ENCODE measurements around the gene DHRS12. TPM values are rescaled to one million over a fixed set of nuclear protein-coding genes. Genes with fewer than 3 reads are reported as not detected.

DHRS12 gene
- polyA plus RNA-seq, 1 experiment, result 5.6 TPM

DNA sequence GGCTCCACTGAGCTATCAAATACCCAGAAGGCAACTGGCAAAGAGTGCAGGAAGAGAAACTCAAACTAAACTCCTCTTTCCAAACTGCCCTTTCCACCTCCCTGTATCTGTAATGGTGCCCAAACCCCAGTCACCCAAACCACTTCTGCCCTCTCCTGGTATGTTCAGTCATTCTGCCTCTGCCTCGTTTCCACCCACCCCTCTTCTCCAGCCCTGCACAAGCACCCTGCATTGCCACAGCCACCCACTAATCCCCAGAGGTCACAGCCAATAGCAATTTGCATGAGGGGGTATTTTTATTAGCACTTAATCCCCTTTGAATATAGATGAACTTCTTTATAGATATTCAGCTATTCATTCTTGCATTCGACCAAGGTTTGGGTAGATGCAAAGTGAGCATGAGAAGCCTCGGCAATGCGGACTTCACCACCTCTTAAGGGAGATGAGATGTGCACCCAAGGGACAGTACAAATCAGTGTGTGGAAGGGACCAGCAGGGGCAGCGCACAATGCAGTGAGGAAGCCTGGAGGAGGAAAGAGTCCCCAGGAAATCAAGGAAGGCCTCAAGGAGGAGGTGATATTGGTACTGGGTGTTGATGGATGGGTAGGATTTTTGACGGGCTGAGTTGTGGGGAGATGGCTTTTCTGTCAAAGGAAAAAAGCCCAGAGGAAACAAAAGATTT lies 28.6 kb upstream of the DHRS12 start:
- CTCF ChIA-PET, result interaction anchor here (0.8 to 2.1 kb wide), 6 partner anchors 9 to 684 kb away, joined by 3 to 12 read pairs (median 4); no protein-coding TSS in a partner anchor
- no peak for DNase-seq (ENCODE audit: low read depth)
- POLR2A ChIA-PET, result no interaction called here
- Histone ChIP-seq H3K4me3 (ENCODE audit: low read depth, low read length) (no peak overlapping the region), H3K27me3 (ENCODE audit: control insufficient read depth, insufficient read depth, low read length) (peaks cover 21% of the 10 kb centered on the region), H3K36me3 (ENCODE audit: control insufficient read depth, insufficient read depth, low read length) (no peaks in the 10 kb centered on the region)
- TF ChIP-seq, protein P1, sequence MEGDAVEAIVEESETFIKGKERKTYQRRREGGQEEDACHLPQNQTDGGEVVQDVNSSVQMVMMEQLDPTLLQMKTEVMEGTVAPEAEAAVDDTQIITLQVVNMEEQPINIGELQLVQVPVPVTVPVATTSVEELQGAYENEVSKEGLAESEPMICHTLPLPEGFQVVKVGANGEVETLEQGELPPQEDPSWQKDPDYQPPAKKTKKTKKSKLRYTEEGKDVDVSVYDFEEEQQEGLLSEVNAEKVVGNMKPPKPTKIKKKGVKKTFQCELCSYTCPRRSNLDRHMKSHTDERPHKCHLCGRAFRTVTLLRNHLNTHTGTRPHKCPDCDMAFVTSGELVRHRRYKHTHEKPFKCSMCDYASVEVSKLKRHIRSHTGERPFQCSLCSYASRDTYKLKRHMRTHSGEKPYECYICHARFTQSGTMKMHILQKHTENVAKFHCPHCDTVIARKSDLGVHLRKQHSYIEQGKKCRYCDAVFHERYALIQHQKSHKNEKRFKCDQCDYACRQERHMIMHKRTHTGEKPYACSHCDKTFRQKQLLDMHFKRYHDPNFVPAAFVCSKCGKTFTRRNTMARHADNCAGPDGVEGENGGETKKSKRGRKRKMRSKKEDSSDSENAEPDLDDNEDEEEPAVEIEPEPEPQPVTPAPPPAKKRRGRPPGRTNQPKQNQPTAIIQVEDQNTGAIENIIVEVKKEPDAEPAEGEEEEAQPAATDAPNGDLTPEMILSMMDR (IDR thresholded peaks at IDR 0.05; ENCODE audit: insufficient read depth, low read depth, low read length), result peak; percentile 31

DNA sequence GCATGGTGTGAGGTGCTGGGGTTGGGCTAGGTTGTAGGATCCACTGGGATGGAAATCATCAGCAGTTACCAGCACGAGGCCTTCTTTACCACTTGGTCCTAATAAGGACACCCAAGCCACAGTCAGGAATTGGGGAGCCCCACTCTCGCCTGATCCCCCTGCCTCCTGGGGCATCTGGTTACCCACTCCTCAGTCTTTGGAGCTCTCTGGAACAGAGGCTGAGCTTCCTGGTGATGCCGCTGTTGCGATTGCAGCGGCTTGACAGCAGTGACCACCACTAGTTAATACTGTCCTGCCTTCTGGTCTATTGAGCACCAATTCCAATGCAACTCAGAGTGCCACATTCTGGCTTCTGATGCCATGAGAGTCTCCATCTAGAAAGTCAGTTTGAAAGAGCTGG lies 27.6 kb upstream of the DHRS12 start:
- DNase-seq (ENCODE audit: low read depth), result no peak
- ChIA-PET POLR2A (no interaction called here), CTCF (interaction anchor here (0.8 to 2.1 kb wide), 4 partner anchors 10 to 24 kb away, joined by 3 to 12 read pairs (median 4); no protein-coding TSS in a partner anchor)
- H3K4me3 ChIP-seq (ENCODE audit: low read depth, low read length), result no peak overlapping the region
- H3K36me3 ChIP-seq (ENCODE audit: control insufficient read depth, insufficient read depth, low read length), result no peaks in the 10 kb centered on the region
- peaks cover 19% of the 10 kb centered on the region for H3K27me3 ChIP-seq (ENCODE audit: control insufficient read depth, insufficient read depth, low read length)
- TF ChIP-seq, protein P1 (IDR thresholded peaks at IDR 0.05; ENCODE audit: insufficient read depth, low read depth, low read length), result no peak

DNA sequence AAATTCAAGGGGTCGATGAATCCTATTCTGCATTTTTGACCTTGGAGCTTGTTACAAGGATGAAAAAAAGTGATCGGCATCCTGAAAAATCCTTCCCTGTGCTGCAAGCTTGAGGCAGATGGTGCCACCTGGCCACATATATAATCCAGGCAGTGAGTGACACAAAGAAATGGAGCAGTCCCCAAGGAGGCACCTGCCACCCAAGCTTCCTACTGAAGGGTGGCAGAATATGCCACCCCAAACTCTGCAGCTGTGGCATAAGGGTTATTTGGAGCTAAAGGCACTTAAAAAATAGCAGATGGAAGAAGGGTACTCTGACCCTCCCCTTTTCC lies 25.6 kb upstream of the DHRS12 start:
- no peak for DNase-seq (ENCODE audit: low read depth)
- H3K36me3 ChIP-seq (ENCODE audit: control insufficient read depth, insufficient read depth, low read length), result no peaks in the 10 kb centered on the region
- H3K27me3 ChIP-seq (ENCODE audit: control insufficient read depth, insufficient read depth, low read length), result peaks cover 16% of the 10 kb centered on the region
- TF ChIP-seq, protein P1 (IDR thresholded peaks at IDR 0.05; ENCODE audit: insufficient read depth, low read depth, low read length), result no peak
- ChIA-PET POLR2A (no interaction called here), CTCF (interaction anchor here (1.5 to 7.6 kb wide), 2 partner anchors 15 to 97 kb away, joined by 4 to 40 read pairs; no protein-coding TSS in a partner anchor)
- H3K4me3 ChIP-seq (ENCODE audit: low read depth, low read length), result no peak overlapping the region

DNA sequence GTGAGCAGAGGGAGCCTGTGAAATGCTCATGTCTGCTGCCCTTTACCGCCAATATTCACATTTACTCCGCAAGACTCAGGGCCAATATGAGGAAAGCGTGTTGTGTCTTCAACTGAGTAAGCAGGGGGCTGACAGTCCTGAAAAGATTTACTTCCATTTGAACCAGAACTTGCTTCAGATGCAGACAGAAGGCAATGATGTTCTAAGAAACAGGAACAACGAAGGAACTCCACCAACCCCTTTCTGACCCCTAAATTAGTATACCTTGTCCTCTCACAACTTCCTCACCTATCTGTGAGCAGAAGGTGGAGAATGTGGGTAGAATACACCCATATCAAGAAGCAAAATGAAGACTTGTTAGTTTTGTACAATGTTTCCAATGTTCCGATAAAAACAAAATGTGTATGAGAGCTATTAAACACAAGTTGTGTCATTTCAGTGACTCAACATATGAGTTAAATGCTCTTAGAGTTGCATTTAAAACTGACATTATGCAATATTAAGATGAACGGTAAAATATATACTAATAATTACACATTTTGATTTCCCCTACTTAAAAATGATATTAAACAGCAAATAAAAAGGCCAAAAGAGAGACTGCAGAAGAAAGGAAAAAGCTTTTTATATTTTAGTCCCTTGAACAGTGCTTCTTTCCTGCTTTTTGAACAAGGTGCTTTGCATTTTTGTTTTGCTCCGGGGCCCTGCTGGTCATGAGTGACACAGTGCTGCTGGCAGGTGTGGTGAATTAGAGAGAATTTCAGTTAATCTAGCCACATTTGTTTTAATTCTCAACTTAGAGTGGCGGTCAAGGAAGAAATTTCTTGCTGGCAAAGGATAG lies 25.0 kb upstream of the DHRS12 start:
- POLR2A ChIA-PET, result no interaction called here
- Histone ChIP-seq H3K27me3 (ENCODE audit: control insufficient read depth, insufficient read depth, low read length) (peaks cover 15% of the 10 kb centered on the region), H3K4me3 (ENCODE audit: low read depth, low read length) (no peak overlapping the region), H3K36me3 (ENCODE audit: control insufficient read depth, insufficient read depth, low read length) (no peaks in the 10 kb centered on the region)
- CTCF ChIA-PET, result interaction anchor here (1.1 to 7.6 kb wide), 4 partner anchors 14 to 97 kb away, joined by 3 to 40 read pairs (median 4); partner anchors contain the start of gene TMEM272
- DNase-seq (ENCODE audit: low read depth), result no peak
- TF ChIP-seq, protein P1 (IDR thresholded peaks at IDR 0.05; ENCODE audit: insufficient read depth, low read depth, low read length), result no peak

DNA sequence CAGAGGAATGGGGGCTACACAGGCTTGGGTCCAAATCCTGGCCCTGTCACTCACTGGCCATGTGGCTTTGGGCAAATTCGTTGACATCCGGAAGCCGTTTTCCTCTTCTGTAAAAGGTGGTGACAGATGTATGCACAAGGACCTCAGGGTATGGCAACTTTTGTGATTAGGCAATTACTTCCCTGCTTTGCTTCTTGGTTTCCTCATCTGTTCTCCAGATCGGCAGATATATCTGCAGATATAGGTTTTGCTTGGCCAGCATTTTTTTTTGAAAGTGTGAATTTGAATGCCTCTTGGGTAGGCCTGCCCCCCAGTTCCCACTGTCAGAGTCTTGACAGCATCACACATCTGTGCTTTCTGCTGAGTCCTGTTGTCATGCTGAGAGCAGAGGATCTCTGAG lies 23.3 kb upstream of the DHRS12 start:
- TF ChIP-seq, protein P1 (IDR thresholded peaks at IDR 0.05; ENCODE audit: insufficient read depth, low read depth, low read length), result no peak
- ChIA-PET CTCF (interaction anchor here (7.6 kb wide), 1 partner anchor 12 kb away, joined by 40 read pairs; no protein-coding TSS in a partner anchor), POLR2A (no interaction called here)
- no peak for DNase-seq (ENCODE audit: low read depth)
- Histone ChIP-seq H3K4me3 (ENCODE audit: low read depth, low read length) (no peak overlapping the region), H3K36me3 (ENCODE audit: control insufficient read depth, insufficient read depth, low read length) (no peaks in the 10 kb centered on the region), H3K27me3 (ENCODE audit: control insufficient read depth, insufficient read depth, low read length) (peaks cover 15% of the 10 kb centered on the region)

Data from BJ (cell line).